Caco-2 (cell line): ENCODE results near the gene KCNE4. TPM values are rescaled to one million over a fixed set of nuclear protein-coding genes. Genes with fewer than 3 reads are reported as not detected.

ENCODE experiments used
- BruUV-seq: library from RNA; stranded (reverse); fragments of 400-500 nt; replicated peaks from 2 replicates; lab custom pipeline; 2021; lab: Mats Ljungman, UMichigan
- CTCF ChIA-PET: fragments of 300-600 bp; sonication (Branson Sonifier 250); formaldehyde crosslinking; loops from one replicate; lab custom pipeline; 2022; ENCODE audit warnings: antibody characterized with exemption; lab: Charles Lee
- POLR2A ChIA-PET: fragments of 300-600 bp; sonication (Branson Sonifier 250); formaldehyde crosslinking; loops from one replicate; lab custom pipeline; 2022; ENCODE audit warnings: antibody characterized with exemption; lab: Charles Lee
- DNase-seq, 2 experiments: peaks; one replicate each; pipeline versions ENCODE4 v3.0.0 to v3.0.0-alpha.2; 2020 to 2022
- H3K27me3 ChIP-seq: replicated peaks from 2 replicates; pipeline ENCODE4 v1.6.0; 2011; ENCODE audit warnings: low read length; ENCODE audit not compliant: control insufficient read depth, insufficient read depth
- H3K36me3 ChIP-seq: 2 replicates; pipeline ENCODE4 v1.5.1; 2011; ENCODE audit warnings: low read length; ENCODE audit not compliant: control insufficient read depth, insufficient read depth
- H3K4me1 ChIP-seq: fragments of 250-450 bp; sonication (Bioruptor Pico); 2 replicates; pipeline ENCODE4 v1.5.1; 2020; ENCODE audit warnings: mild to moderate bottlenecking
- H3K4me3 ChIP-seq: 2 replicates; pipeline ENCODE4 v1.5.1; 2011; ENCODE audit warnings: low read depth, mild to moderate bottlenecking, control low read depth, low read length
- H3K9me3 ChIP-seq: fragments of 250-450 bp; sonication (Bioruptor Pico); 2 replicates; pipeline ENCODE4 v1.5.1; 2020; ENCODE audit warnings: mild to moderate bottlenecking, moderate library complexity
- H3K27ac Mint-ChIP-seq: one replicate; pipeline ENCODE4 v1.8.0; 2022; ENCODE audit warnings: mixed read lengths; ENCODE audit not compliant: unreplicated experiment
- H3K27me3 Mint-ChIP-seq: one replicate; pipeline ENCODE4 v1.8.0; 2022; ENCODE audit warnings: mixed read lengths; ENCODE audit not compliant: insufficient read depth, unreplicated experiment
- H3K36me3 Mint-ChIP-seq: one replicate; pipeline ENCODE4 v1.8.0; 2022; ENCODE audit warnings: mild to moderate bottlenecking, mixed read lengths; ENCODE audit not compliant: insufficient read depth, unreplicated experiment
- H3K4me1 Mint-ChIP-seq: one replicate; pipeline ENCODE4 v1.8.0; 2022; ENCODE audit warnings: low read depth, mixed read lengths; ENCODE audit not compliant: unreplicated experiment
- H3K4me3 Mint-ChIP-seq: one replicate; pipeline ENCODE4 v1.8.0; 2022; ENCODE audit warnings: mild to moderate bottlenecking, moderate library complexity, mixed read lengths; ENCODE audit not compliant: unreplicated experiment
- H3K9me3 Mint-ChIP-seq: one replicate; pipeline ENCODE4 v1.8.0; 2022; ENCODE audit warnings: mixed read lengths; ENCODE audit not compliant: unreplicated experiment
- CTCF ChIP-seq, 2 experiments: fragments of 200-600 bp in 1 of 2; IDR thresholded peaks; 1 replicate in 1 of 2; 2 replicates in 1 of 2; pipeline versions ENCODE4 v1.5.1 to v1.8.0; 2011 to 2022; ENCODE audit warnings: antibody characterized with exemption in 1 of 2, control low read depth in 1 of 2, inconsistent platforms in 1 of 2, low read depth in 1 of 2, low read length in 1 of 2, mild to moderate bottlenecking in 1 of 2, moderate library complexity in 1 of 2; ENCODE audit not compliant: insufficient read depth in 1 of 2, severe bottlenecking in 1 of 2, unreplicated experiment in 1 of 2
- intact Hi-C: fragments of 100-400 bp; cut with micrococcal nuclease; formaldehyde crosslinking; loops from one replicate; pipeline ENCODE4 v1.10.0; 2022; ENCODE audit not compliant: unreplicated experiment
- total RNA-seq: library from RNA; stranded (reverse); gene quantifications from 2 replicates; pipeline ENCODE4 v1.2.3, GENCODE V29; 2022

The KCNE4 gene
- total RNA-seq, 1 experiment from 2014 or later, result not detected

- H3K36me3 ChIP-seq, result no peaks in the 10 kb centered on the region
- H3K4me1 Mint-ChIP-seq, result no peaks in the 10 kb centered on the region
- no peaks in the 10 kb centered on the region for H3K4me1 ChIP-seq
- peaks cover 14% of the 10 kb centered on the region for H3K27me3 Mint-ChIP-seq
- CTCF ChIA-PET, result no interaction called here
- no peaks in the 10 kb centered on the region for H3K9me3 ChIP-seq
- POLR2A ChIA-PET, result no interaction called here
- no TSS peak for BruUV-seq
- no peaks in the 10 kb centered on the region for H3K36me3 Mint-ChIP-seq
- no peak for TF ChIP-seq CTCF (IDR thresholded peaks at IDR 0.05; ENCODE audit: insufficient read depth in 1 of 2, low read depth in 1 of 2, low read length in 1 of 2, severe bottlenecking in 1 of 2, unreplicated experiment in 1 of 2)
- H3K4me3 ChIP-seq, result no peak overlapping the region
- DNase-seq, result no peak
- H3K9me3 Mint-ChIP-seq, result no peaks in the 10 kb centered on the region
- H3K4me3 Mint-ChIP-seq, result no peak overlapping the region
- H3K27me3 ChIP-seq, result no peaks in the 10 kb centered on the region; the same call in 1 of the 2 replicates
- intact Hi-C loops, result no loop called here
- H3K27ac Mint-ChIP-seq, result no peak overlapping the region
These were observed 17.5 kb downstream of the KCNE4 start for GRCh38 chr2:223069465-223069864.

- Mint-ChIP-seq H3K27ac (no peak overlapping the region), H3K36me3 (no peaks in the 10 kb centered on the region), H3K4me3 (no peak overlapping the region), H3K9me3 (no peaks in the 10 kb centered on the region), H3K4me1 (no peaks in the 10 kb centered on the region), H3K27me3 (peaks cover 14% of the 10 kb centered on the region)
- no peak for DNase-seq
- BruUV-seq, result no TSS peak
- intact Hi-C loops, result no loop called here
- no peak for TF ChIP-seq CTCF (IDR thresholded peaks at IDR 0.05; ENCODE audit: insufficient read depth in 1 of 2, low read depth in 1 of 2, low read length in 1 of 2, severe bottlenecking in 1 of 2, unreplicated experiment in 1 of 2)
- Histone ChIP-seq H3K36me3 (no peaks in the 10 kb centered on the region), H3K27me3 (no peaks in the 10 kb centered on the region; the same call in 1 of the 2 replicates), H3K9me3 (no peaks in the 10 kb centered on the region), H3K4me3 (no peak overlapping the region), H3K4me1 (no peaks in the 10 kb centered on the region)
- ChIA-PET CTCF (no interaction called here), POLR2A (no interaction called here)
These were observed 18.0 kb downstream of the KCNE4 start for GRCh38 chr2:223069988-223070387.

GRCh38 chr2:223071139-223071538, 19.1 kb downstream of the KCNE4 start:
- Histone ChIP-seq H3K4me3 (no peak overlapping the region), H3K4me1 (no peaks in the 10 kb centered on the region), H3K36me3 (no peaks in the 10 kb centered on the region), H3K27me3 (no peaks in the 10 kb centered on the region; the same call in 1 of the 2 replicates), H3K9me3 (no peaks in the 10 kb centered on the region)
- CTCF ChIA-PET, result no interaction called here
- BruUV-seq, result no TSS peak
- Mint-ChIP-seq H3K36me3 (no peaks in the 10 kb centered on the region), H3K27ac (no peak overlapping the region), H3K4me3 (no peak overlapping the region), H3K27me3 (peaks cover 12% of the 10 kb centered on the region), H3K9me3 (no peaks in the 10 kb centered on the region), H3K4me1 (no peaks in the 10 kb centered on the region)
- TF ChIP-seq CTCF (IDR thresholded peaks at IDR 0.05; ENCODE audit: insufficient read depth in 1 of 2, low read depth in 1 of 2, low read length in 1 of 2, severe bottlenecking in 1 of 2, unreplicated experiment in 1 of 2), result no peak
- POLR2A ChIA-PET, result no interaction called here
- DNase-seq, result no peak
- intact Hi-C loops, result no loop called here
